GM21423 (cell line): Measurements from ENCODE around the gene PIK3C2B.
"Not testable (repeated sequence)": the region's sequence is repeated elsewhere in the genome, so short reads cannot be mapped to it uniquely, and the experiment has no call there.

Experiments used
- ATAC-seq: cut with Tn5 transposase; IDR thresholded peaks from one replicate; pipeline ENCODE4 v1.9.1; 2021; ENCODE audit warnings: mild to moderate bottlenecking, moderate library complexity; ENCODE audit not compliant: unreplicated experiment

The PIK3C2B gene, protein sequence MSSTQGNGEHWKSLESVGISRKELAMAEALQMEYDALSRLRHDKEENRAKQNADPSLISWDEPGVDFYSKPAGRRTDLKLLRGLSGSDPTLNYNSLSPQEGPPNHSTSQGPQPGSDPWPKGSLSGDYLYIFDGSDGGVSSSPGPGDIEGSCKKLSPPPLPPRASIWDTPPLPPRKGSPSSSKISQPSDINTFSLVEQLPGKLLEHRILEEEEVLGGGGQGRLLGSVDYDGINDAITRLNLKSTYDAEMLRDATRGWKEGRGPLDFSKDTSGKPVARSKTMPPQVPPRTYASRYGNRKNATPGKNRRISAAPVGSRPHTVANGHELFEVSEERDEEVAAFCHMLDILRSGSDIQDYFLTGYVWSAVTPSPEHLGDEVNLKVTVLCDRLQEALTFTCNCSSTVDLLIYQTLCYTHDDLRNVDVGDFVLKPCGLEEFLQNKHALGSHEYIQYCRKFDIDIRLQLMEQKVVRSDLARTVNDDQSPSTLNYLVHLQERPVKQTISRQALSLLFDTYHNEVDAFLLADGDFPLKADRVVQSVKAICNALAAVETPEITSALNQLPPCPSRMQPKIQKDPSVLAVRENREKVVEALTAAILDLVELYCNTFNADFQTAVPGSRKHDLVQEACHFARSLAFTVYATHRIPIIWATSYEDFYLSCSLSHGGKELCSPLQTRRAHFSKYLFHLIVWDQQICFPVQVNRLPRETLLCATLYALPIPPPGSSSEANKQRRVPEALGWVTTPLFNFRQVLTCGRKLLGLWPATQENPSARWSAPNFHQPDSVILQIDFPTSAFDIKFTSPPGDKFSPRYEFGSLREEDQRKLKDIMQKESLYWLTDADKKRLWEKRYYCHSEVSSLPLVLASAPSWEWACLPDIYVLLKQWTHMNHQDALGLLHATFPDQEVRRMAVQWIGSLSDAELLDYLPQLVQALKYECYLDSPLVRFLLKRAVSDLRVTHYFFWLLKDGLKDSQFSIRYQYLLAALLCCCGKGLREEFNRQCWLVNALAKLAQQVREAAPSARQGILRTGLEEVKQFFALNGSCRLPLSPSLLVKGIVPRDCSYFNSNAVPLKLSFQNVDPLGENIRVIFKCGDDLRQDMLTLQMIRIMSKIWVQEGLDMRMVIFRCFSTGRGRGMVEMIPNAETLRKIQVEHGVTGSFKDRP (N-terminal part only)

DNA sequence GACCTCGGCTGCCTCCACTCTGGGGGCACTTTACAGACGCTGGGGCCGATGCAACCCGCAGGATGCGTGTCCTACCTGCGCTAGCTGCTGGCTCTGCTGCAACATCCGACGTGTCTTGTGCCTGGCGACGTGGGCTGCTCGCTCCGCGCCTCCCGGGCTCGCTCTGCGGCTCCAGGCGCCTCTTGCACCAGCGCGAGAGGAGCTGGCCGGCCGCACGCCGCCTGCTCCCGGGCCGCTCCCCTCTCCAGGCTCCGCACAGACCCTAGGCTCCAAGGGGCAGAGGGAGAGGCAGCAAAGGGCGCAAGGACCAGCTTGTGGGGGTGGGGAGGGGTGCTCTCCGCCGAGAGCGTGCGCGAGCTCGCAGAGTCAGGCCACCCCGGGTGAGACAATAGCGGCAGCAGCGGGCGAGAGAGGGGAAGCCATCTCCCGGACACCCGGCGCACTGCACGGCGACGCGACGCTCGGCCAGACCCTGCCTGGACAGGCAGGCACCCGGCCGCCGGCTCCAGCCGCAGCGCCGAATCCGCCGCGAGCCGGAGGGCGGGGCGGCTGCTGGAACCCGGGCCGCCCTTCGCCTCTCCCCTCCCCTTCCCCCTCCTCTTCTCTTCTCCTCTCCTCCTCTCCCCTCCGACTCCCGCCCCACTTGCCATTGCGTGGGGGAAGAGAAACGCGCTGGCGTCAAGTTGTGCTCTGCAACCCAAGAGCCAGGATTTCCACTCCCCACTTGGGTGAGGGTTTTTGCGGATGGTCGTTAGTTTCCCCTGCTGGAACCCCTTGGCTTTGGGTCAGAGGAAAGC, at the start of gene PIK3C2B:
TSS of gene PIK3C2B (minus strand) at position 525 of the 797 bp plus-strand sequence. CDS start 25,003 bp downstream, outside the sequence.
- peak; percentile 80 for ATAC-seq

DNA sequence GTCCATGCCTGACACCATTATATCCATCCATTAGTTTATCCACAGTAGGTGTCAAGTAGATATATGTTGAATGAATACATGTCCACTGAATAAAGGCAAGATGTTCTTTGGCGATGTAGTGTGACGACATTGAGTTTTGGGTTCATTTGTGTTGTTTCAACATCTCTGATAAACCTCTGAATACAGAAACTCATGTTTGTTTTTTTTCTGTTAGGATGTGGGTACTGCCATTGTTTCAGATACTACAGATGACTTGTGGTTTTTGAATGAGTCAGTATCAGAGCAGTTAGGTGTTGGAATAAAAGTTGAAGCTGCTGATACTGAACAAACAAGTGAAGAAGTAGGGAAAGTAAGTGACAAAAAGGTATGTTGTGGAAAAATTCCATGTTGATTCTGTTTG, 49.7 kb upstream of the PIK3C2B start:
- peak; percentile 63 for ATAC-seq

DNA sequence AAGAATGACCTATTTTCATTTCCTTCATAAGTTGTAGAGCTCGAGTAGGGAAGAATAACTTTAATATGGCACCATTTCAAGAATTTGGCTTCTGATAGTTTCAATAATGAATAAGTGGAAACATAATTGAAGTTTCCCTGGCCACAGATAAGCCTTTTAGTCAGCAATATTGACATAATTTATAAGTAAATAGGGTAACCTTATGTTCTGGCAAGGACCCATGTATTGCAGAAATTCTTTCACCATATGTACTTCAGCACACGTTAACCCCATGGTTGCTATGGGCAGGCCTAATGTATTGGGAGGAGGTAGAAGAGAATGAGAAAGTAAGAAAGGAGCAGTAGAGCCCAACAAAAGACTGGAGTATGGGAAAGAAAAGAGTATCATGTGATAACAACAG, 47.0 kb upstream of the PIK3C2B start:
- ATAC-seq = no peak

DNA sequence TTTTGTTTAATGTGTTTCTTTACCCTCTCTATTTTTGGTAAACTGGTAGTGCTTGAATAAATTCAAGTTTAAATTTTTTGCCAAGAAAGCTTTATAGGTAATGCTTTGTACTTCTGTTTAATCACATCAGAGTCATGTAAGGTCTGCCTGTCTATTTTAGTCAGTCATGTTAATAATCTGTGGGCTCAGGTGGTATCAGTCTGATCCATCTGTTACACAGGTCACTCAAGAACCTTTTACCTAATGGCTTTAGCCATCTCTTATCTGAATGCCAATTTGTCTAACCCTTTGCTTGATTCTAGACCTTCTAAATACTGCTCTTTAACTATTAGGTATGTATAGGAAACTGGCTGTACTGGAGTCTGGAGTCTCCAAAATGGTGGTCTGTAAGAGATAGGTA, 38.2 kb upstream of the PIK3C2B start:
- ATAC-seq = no peak

DNA sequence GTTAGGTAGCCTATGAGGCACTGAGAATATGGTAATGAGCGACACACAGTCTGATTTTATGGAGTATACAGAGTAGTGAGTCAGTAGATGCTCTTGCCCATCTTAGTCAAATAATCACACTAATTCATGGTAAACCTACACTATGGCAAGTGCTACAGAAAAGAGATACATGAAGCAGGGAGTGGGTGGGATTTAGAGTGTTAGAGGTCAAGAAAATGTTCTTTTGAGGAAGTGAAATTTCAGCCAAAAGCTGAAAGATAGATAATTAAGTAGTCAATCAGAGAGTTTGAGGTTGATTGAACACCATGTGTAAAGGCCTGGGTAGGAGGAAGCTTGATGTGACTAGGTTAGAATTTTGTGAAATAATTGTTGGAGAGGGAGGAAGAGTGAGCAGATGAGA, 36.3 kb upstream of the PIK3C2B start:
- ATAC-seq = peak; percentile 83

DNA sequence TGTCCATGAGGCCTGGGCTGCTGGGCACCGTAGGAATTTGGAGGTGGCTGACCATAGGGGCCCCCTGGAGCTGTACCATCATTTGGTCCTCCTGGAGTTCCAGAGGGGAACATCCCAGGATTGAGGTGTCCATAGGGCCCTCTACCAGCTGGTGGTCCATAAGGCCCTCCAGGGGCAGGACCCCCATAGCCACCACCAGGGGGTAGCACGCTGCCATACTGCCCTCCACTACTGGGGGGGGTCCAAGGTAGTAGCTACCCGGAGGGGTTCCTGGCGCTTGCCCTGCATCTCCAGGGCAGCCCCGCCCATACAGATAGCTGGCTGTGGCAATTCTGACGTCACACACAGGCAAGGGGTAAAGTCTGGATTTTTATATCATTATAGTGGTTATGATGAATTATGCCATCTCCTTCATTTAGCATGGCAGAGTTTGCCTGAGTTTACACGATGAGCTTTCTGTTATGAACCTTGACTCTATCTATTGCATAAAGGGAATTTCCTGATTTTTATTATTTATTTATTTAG, 34.8 kb upstream of the PIK3C2B start:
- ATAC-seq = no peak

DNA sequence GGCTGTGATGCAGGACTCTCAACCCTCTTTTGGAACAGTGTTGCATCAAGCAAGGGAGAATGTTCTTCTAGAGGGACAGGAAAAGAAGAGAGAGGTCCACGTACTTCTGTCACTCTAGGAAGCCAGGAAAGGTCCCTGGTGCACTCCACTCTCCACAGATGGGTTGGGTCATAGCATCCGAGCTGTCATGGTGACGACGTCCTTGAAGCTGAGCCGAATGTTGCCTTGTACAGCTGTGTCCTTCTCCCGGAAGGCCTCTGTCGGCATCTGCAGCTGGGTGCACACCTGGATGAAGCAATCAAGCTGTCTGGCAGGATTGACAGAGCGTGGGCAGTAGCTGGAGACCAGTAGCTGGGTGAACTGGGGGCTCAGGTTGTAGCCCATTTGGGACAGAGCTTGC, 34.1 kb upstream of the PIK3C2B start:
- ATAC-seq = no peak

DNA sequence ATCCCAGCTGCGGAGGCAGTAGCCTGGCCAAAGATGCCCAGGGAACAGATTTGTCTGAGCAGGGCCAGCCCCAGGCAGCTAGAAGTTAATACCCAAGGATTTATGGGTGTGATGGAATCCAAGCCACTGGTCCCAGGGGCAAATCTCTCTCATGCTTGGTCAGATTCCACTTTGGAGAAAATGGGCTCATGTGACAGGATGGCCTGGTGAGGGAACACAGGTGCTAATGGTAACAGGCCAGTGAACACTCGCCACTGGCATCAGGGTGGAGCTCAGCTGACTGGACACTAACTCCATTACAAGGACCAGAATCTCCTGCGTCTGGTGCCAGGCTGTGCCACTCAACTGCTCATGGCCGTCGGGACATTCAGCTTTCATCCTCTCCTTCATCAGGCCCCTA, 33.6 kb upstream of the PIK3C2B start:
- no peak for ATAC-seq

DNA sequence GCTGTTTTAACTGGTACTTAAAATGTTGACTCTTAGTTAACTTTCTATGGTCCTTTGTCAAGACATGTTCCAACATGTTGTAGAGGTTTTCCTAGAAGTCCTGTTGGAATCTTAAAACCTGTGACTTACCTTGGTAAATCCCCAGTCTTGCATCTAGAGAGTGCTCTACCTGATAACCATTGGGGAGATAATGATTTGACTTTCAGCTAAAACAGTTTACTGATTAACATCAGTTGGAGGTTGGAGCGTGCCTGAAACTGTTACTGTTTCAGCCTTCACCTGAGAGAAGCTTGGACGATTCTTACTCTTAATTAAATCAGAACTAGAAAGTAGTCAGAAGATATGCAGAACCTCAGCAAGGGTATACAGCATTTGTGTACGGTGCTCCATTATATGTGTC, 30.4 kb upstream of the PIK3C2B start:
- ATAC-seq = peak; percentile 27

DNA sequence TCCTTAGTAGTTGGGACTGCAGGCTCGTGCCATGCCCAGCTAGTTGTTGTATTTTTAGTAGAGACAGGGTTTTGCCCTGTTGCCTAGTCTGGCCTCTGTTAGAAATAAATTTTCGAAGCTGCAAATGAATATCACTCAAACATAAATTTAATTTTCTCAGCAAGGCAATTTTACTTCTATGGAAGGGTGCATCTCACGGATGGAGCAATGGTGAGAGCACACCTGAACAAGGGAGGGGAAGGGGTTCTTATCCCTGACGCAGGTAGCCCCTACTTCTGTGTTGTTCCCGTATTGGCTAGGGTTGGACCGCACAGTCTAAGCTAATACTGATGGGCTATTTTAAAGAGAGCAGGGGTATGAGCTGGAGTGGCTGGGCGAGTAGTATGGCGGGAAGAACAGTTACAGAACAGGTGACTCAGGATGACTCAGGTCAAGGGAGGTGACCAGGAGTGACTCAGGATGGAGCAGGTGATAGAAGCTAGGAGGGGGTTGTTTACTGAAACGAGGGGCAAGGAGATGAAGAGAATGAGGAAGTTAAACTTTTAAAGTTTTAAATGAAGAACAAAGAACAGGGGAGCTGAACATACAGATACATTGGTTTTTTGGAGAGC, 29.1 kb upstream of the PIK3C2B start:
- ATAC-seq = no peak

DNA sequence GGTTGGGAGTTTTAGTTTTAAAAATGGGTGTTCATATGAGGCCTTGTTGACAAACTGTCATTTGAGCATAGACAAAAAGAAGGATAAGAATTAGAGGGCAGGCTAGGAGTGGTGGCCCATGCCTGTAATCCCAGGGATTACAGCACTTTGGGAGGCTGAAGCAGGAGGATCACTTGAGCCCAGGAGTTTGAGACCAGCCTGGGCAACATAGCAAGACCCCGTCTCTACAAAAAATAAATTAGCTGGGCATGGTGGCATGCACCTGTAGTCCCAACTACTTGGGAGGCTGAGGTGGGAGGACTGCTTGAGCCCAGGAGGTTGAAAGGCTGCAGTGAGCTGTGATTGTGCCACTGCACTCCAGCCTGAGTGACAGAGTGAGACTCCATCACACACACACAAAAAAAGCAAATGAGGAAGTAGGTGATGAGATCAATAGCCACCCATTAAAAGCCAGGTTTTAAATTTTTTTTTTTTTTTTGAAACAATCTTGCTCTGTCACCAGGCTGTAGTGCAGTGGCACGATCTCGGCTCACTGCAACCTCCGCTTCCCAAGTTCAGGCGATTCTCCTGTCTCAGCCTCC, 27.4 kb upstream of the PIK3C2B start:
- ATAC-seq = not testable (repeated sequence)

DNA sequence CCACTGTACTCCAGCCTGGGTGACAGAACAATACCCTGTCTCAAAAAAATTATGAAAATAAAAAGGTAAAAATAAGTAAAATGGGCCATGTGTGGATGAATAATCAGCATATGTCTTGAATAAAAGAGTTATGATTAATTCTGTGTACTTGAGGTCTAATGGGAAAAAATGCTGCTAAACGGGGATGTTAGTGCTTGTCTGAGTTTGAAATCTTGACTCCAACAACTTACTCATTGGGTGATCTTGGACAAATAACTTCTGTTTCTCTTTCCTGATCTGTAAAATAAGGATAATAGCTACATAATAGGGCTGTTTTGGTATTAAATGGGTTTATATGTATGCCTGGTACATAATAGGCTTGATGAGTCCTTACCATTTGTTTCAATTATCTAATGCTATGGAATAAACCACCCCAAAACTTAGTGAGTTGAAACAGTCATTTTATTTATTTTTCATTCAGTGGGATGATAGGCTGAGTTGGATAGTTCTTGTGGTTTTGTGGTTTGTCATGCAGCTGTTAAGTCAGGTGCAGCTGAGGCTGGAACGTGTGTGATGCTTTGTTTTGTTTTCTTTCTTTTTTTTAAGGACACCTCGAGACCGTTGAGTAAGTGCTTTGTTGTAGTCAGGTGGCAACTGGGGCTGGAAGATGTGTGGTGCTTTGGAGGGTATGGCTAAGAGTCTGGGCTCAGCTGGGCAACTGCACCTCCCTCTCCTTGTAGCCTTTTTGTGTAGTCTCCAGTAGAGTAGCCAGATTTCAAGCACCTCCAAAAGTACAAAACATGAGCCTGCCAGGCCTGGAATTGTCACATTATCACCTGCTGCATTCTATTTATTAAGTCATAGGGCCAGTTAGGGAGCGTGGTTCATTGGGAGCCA, 26.5 kb upstream of the PIK3C2B start:
- peak; percentile 53 for ATAC-seq

DNA sequence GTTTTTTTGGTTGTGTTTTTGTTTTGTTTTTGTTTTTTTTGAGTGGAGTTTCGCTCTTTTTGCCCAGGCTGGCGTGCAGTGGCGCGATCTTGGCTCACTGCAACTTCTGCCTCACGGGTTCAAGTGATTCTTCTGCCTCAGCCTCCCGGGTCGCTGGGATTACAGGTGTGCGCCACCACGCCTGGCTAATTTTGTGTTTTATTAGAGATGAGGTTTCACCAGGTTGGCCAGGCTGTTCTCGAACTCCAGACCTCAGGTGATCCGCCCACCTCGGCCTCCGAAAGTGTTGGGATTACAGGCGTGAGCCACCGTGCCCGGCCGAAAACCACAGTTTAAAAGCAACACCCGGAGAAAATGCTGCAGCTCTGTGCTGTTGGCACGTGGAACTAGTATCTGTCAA, 22.8 kb upstream of the PIK3C2B start:
- ATAC-seq = not testable (repeated sequence)

DNA sequence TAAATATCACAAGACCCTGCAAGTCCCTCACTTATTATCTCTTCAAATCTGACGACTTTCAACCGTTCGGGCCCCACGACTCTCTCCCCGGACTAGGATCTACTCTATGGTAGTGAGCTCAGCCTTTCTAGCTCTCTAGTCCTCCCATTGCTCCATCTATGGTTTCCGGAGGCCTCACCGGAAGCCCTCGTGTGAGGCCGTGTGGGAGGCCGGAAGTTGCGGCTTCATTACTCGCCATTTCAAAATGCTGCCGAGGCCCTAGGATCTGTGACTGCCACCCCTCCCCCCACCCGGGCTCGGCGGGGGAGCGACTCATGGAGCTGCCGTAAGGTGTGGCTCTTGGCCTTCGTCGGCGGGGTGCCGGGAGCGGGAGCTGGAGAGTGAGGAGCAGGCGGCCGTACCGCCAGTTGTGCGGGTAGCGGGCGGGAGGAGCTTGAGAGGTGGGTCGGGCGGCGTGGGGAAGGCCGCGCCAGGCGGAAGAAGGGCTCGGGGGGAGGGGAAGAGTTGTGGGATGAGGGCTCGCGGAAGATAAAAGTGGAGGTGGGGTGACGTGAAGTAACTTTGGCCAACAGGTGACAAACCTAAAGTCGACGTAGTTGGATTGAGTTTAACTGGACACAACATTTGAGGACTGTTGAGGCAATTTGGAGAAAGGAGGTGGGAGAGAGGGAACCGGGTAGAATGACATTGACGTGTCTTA, 21.7 kb upstream of the PIK3C2B start, which contains the start of gene MDM4:
TSS of gene MDM4 (plus strand) at position 227 of the 700 bp plus-strand sequence. CDS start 9,113 bp downstream, outside the sequence.
- ATAC-seq = peak; percentile 76

DNA sequence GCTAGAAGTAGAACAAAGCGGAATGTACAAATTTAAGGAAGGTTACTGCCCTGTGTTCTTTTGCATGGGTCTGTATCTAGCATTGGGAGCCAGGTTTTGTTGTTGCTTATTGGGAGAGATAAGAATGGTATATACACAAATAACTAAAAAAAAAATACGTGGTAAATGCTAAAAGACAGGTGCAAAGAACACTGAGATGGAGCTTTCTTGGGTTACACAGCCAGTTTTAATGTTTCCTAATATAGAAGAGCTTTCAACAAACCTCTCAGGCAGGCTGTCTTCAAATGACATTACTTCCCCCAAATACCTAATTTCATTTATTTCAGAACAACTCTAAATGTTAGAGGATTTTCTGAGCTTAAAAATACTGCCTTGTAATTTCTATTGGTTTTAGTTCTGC, 20.2 kb upstream of the PIK3C2B start:
- no peak for ATAC-seq

DNA sequence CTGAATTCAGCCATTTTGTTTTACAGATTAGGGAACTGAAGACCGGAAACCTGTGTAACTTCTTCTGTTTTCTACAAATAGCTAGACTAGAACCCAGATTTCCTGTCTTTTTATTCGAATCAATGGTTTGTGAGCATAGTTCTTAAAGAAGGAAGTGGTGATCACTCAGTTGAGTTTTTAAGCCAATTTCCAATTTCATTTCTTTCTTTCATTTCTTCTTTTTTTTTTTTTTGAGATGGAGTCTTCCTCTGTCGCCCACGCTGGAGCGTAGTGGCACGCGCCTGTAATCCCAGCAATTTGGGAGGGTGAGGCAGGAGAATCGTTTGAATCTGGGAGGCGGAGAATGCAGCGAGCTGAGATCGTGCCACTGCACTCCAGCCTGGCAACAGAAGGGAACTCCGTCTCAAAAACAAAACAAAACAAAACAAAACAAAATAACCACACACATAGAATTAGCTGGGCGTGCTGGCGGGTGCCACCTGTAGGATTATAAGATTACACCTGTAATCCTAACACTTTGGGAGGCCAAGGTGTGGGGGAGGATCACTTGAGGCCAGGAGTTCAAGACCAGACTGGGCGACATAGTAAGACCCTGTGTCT, 18.6 kb upstream of the PIK3C2B start:
- ATAC-seq = peak; percentile 32

DNA sequence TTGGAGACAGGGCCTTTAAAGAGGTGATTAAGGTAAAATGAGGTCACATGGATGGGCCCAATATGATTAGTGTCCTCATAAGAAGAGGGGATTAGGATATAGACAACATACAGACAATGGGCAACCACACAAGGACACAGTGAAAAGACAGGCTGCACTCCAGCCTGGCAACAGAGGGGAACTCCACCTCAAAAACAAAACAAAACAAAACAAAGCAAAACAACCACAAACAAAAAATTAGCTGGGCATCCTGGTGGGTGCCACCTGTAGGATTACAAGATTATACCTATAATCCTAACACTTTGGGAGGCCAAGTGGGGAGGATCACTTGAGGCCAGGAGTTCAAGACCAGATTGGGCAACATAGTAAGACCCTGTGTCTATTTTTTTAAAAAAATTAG, 16.8 kb upstream of the PIK3C2B start:
- no peak for ATAC-seq
